ENCODE results near the gene CTDP1. TPM values are rescaled to one million over a fixed set of nuclear protein-coding genes. Genes with fewer than 3 reads are reported as not detected.

CTDP1 gene
- total RNA-seq, 4 donors from 2014 or later, result 20.7 to 36.2 (median 25.8) TPM

DNA sequence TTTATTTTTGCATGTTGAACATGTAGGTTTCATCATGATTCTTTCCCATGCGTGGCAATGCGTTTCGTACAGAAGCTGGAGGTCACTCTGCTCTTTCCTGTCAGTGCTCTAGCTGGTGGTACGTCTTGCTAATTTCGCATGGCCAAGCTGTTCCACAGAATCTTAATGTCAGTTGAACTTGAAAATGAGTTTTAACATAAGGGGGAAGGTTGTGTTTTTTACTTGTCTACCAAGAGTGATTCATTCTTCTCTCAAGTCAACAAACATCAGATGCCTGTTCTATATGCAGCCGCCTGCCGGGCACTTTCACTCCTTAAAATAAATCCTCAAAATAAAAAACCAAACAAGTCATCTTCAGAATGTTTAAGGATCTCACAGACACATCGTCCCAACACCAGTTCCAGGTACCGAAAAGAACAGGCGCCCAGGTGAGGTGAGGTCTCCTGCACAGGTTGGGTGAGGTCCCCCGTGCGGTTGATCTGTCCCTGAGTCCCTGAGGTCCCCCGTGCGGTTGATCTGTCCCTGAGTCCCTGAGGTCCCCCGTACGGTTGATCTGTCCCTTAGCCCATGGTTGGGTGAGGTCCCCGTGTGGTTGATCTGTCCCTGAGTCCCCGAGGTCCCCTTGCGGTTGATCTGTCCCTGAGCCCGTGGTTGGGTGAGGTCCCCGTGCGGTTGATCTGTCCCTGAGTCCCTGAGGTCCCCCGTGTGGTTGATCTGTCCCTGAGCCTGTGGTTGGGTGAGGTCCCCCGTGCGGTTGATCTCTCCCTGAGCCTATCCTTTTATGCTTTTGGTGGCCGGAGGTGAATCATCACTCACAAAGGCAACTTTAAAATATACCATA lies 61.1 kb downstream of the CTDP1 start:
- peak in 1 of 3 donors; percentile 37 for DNase-seq

DNA sequence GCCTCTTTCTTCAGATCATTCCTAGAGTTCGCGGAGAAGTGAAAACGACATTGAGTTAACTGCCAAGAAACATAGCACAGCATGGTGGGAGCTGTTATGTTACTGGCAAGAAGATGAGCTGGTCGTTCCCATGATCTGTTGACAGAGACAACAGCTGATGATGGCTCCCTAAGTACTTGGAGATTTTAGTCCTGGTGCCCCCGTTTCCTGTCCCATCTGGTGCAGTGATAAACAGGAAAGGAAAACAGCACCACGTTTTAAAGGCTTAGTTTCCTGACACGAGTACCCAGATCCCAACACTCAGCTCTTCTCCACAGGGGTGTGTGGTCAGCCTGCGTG lies 61.7 kb downstream of the CTDP1 start:
- TF ChIP-seq POLR2A (IDR thresholded peaks at IDR 0.05), result no peak
- TF ChIP-seq, protein P1, sequence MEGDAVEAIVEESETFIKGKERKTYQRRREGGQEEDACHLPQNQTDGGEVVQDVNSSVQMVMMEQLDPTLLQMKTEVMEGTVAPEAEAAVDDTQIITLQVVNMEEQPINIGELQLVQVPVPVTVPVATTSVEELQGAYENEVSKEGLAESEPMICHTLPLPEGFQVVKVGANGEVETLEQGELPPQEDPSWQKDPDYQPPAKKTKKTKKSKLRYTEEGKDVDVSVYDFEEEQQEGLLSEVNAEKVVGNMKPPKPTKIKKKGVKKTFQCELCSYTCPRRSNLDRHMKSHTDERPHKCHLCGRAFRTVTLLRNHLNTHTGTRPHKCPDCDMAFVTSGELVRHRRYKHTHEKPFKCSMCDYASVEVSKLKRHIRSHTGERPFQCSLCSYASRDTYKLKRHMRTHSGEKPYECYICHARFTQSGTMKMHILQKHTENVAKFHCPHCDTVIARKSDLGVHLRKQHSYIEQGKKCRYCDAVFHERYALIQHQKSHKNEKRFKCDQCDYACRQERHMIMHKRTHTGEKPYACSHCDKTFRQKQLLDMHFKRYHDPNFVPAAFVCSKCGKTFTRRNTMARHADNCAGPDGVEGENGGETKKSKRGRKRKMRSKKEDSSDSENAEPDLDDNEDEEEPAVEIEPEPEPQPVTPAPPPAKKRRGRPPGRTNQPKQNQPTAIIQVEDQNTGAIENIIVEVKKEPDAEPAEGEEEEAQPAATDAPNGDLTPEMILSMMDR (IDR thresholded peaks at IDR 0.05), result no peak
- Histone ChIP-seq H3K9me3 (no peaks in the 10 kb centered on the region), H3K4me3 (no peak overlapping the region), H3K27me3 (no peaks in the 10 kb centered on the region), H3K27ac (no peak overlapping the region), H3K4me1 (no peaks in the 10 kb centered on the region), H3K36me3 (peaks cover 0 to 65% (median 0%) of the 10 kb centered on the region in 3 donors)
- peak in 1 of 3 donors; percentile 17 for DNase-seq

More for the DNA sequence above, 61.1 kb downstream of the CTDP1 start:
- TF ChIP-seq POLR2A (IDR thresholded peaks at IDR 0.05), result no peak
- TF ChIP-seq, protein P1 (IDR thresholded peaks at IDR 0.05), result no peak
- Histone ChIP-seq H3K4me1 (no peaks in the 10 kb centered on the region), H3K9me3 (no peaks in the 10 kb centered on the region), H3K27me3 (no peaks in the 10 kb centered on the region), H3K4me3 (no peak overlapping the region), H3K27ac (no peak overlapping the region), H3K36me3 (peaks cover 0 to 71% (median 0%) of the 10 kb centered on the region in 3 donors)

DNA sequence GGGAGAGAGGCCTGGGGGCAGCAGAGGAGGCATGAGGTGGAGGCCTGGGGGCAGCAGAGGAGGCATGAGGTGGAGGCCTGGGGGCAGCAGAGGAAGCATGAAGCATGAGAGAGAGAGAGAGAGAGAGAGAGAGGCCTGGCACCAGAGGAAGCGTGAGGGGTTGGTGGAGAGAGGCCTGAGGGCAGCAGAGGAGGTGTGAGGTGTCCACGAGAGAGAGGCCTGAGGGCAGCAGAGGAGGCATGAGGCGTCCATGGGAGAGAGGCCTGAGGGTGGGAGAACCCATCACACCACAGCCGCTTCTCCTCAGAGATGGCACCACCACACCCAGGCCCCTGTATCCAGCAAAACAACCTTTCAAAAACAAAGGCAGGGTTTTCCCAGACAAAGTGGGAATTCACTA lies 62.5 kb downstream of the CTDP1 start:
- H3K27me3 ChIP-seq, result no peaks in the 10 kb centered on the region
- H3K4me1 ChIP-seq, result no peaks in the 10 kb centered on the region
- TF ChIP-seq, protein P1 (IDR thresholded peaks at IDR 0.05), result no peak
- TF ChIP-seq POLR2A (IDR thresholded peaks at IDR 0.05), result no peak
- no peak overlapping the region for H3K4me3 ChIP-seq
- H3K9me3 ChIP-seq, result no peaks in the 10 kb centered on the region
- peaks cover 0 to 64% (median 0%) of the 10 kb centered on the region in 3 donors for H3K36me3 ChIP-seq
- no peak overlapping the region for H3K27ac ChIP-seq
- peak in 1 of 3 donors; percentile 10 for DNase-seq

DNA sequence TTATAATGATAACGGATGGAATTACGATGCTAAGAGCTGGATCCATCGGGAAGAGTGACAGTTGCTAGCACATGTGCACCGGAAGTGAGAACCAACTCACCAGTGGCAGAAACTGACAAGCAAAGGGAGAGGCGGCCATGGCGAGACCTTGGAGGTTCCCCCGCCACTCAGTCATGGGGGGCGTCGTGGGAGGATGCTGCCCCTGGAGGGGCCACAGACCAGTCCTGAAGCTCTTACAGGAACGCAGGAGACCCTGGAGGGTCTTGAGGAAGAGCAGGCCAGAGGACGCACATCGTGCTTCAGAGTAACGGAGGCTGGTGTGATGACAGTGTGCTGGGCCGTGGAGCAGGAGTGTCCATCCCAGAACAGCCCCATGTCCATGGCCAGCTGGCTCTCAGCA lies 65.0 kb downstream of the CTDP1 start:
- DNase-seq, result peak in 1 of 3 donors; percentile 28
- Histone ChIP-seq H3K36me3 (peaks cover 0 to 52% (median 0%) of the 10 kb centered on the region in 3 donors), H3K9me3 (no peaks in the 10 kb centered on the region), H3K4me3 (no peak overlapping the region), H3K4me1 (no peaks in the 10 kb centered on the region), H3K27me3 (no peaks in the 10 kb centered on the region), H3K27ac (no peak overlapping the region)
- TF ChIP-seq POLR2A (IDR thresholded peaks at IDR 0.05), result no peak
- TF ChIP-seq, protein P1 (IDR thresholded peaks at IDR 0.05), result no peak

DNA sequence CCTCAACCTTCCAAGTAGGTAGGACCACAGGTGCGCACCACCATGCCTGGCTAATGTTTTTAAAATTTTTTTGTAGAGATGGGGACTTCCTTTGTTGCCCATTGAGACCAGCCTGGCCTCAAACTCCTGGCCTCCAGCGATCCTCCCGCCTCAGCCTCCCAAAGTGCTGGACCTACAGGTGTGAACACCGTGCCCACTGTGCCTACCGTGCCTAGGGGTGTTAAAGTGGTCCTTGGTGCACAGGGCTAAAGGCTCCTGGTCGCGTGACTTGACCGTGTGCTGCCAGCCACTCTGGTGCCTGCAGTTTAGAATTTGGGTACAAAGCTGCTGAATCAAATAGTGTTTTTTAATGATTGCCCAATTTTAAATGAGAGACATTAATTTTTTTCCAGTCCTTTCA lies 67.1 kb downstream of the CTDP1 start:
- Histone ChIP-seq H3K9me3 (no peaks in the 10 kb centered on the region), H3K4me1 (peaks cover 0 to 3% (median 0%) of the 10 kb centered on the region in 4 donors), H3K27ac (no peak overlapping the region), H3K27me3 (no peaks in the 10 kb centered on the region), H3K36me3 (peaks cover 0 to 40% (median 0%) of the 10 kb centered on the region in 3 donors), H3K4me3 (no peak overlapping the region)
- DNase-seq, result no peak
- TF ChIP-seq, protein P1 (IDR thresholded peaks at IDR 0.05), result no peak
- no peak for TF ChIP-seq POLR2A (IDR thresholded peaks at IDR 0.05)
